Fibroblast of the aortic adventitia (primary cell): Measurements from ENCODE around the gene DPF3. TPM values are rescaled to one million over a fixed set of nuclear protein-coding genes. Genes with fewer than 3 reads are reported as not detected.

Source experiments
- DNase-seq: peaks from one replicate; pipeline ENCODE4 v3.0.0-alpha.2; 2010; ENCODE audit warnings: low read depth
- H3K4me3 ChIP-seq: 2 replicates; pipeline ENCODE4 v1.5.1; 2011; ENCODE audit warnings: low read depth, mild to moderate bottlenecking, control low read depth, low read length, moderate library complexity
- total RNA-seq: library from RNA; depleted of rRNA; stranded (reverse); fragments of >200 nt; gene quantifications from 2 replicates; pipeline ENCODE4 v1.2.3, GENCODE V29; 2012; ENCODE audit warnings: low replicate concordance
- TF ChIP-seq, protein P1 (sequence below): IDR thresholded peaks from 2 replicates; pipeline ENCODE4 v1.5.1; 2011; ENCODE audit warnings: mild to moderate bottlenecking, low read length, control low read depth, inconsistent platforms; ENCODE audit not compliant: insufficient read depth

Gene DPF3
- total RNA-seq, 1 donor, result 16.3 TPM

DNA sequence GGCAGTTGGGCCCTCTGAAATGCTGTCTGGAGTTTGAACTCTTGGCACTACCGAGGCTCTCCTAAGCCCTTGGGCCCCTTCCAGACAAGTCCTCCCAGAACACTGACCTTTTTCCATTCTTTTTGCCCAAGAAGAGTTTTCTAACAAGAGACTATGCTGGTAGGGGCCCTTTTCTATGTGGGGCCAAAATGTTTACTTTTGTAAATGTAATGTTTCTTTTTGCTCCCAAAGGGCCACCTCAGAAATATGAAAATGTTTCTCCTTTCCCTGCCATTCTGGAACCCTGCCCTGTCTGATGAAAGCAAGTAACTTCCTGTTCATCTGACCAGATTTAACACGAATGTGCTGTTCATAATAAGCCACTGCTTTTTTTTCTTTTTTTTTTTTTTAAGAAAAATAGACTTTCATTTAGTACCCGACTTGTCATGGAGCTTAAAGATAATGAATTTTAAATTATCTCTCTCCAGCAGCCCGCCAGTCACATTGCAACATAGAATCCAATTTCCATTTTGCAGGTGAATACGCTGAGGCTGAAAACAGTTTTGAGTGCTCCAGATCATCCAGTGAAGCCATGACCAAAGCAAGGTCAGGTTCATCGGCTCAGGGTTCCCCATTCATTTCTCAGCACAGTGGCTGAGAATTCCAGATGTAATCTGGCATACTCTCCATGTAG, 169.9 kb downstream of the DPF3 start:
- H3K4me3 ChIP-seq, result no peak overlapping the region
- TF ChIP-seq, protein P1, sequence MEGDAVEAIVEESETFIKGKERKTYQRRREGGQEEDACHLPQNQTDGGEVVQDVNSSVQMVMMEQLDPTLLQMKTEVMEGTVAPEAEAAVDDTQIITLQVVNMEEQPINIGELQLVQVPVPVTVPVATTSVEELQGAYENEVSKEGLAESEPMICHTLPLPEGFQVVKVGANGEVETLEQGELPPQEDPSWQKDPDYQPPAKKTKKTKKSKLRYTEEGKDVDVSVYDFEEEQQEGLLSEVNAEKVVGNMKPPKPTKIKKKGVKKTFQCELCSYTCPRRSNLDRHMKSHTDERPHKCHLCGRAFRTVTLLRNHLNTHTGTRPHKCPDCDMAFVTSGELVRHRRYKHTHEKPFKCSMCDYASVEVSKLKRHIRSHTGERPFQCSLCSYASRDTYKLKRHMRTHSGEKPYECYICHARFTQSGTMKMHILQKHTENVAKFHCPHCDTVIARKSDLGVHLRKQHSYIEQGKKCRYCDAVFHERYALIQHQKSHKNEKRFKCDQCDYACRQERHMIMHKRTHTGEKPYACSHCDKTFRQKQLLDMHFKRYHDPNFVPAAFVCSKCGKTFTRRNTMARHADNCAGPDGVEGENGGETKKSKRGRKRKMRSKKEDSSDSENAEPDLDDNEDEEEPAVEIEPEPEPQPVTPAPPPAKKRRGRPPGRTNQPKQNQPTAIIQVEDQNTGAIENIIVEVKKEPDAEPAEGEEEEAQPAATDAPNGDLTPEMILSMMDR, result no peak
- DNase-seq, result peak; percentile 79

DNA sequence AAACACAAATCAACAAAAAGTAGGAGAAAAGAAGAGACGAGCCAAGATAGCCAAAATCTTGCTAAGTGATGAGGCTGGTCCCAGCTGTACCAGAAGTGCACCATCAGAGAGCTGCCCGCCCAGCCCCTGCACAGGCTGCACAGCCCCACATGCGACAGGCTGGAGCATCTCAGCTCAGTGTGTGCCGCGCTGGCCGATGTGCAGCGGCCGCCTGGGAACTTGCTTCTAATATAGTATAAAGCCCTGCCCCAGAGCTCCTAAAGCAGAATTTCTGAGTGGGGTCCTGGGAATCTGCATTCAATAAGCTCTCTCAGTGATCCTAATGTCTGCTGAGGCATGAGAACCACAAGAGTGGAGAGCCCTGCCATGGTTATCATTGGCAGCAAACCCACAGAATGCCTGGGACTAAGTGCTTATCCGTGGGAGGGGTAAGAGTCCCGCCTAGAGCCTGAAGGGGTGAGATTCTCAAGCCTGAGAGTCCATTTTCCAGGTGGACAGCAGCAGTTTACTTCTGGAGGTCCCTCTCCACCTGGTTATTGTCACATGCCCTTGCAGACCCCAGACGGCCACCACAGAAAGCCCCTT, 171.6 kb downstream of the DPF3 start:
- DNase-seq, result no peak
- TF ChIP-seq, protein P1, result no peak
- H3K4me3 ChIP-seq, result no peak overlapping the region

DNA sequence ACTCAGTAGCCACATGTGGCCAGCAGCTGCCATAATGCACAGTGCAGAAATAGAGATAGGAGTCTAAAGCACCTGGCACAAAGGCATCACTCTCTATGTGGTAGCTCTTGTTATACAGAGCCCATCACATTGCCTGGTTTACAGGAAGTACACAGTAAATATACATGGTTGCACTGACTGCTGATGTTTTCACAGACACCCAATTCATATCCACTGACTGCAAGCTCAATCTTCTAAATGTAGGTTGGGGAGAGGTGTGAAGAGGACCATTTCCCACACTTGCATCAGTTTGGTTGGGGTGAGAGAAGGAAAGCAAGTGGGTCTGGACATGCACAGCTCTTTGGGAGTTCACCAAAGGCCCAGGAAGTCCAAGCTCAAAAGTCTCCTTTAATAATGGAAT, 172.8 kb downstream of the DPF3 start:
- no peak for DNase-seq
- no peak overlapping the region for H3K4me3 ChIP-seq
- TF ChIP-seq, protein P1, result no peak

DNA sequence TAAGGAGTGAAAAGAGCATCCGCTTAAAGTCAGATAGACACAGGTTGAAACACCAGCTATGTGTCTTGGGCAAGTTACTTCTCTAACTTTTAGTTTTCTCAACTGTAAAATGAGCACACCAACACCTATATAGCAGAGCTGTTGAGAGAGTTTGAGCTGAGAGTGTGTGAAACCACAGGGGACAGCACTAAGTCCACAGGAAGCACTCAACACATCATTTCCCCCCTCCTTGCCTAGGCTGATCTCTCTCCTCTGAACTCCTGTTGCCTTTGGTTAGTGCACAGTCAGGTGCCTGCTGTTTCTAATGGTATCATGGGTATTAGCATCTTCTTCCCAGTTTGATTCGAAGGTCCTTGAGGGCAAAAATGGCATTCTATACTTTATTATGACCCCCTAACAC, 176.7 kb downstream of the DPF3 start:
- no peak for DNase-seq
- TF ChIP-seq, protein P1, result no peak
- H3K4me3 ChIP-seq, result no peak overlapping the region

DNA sequence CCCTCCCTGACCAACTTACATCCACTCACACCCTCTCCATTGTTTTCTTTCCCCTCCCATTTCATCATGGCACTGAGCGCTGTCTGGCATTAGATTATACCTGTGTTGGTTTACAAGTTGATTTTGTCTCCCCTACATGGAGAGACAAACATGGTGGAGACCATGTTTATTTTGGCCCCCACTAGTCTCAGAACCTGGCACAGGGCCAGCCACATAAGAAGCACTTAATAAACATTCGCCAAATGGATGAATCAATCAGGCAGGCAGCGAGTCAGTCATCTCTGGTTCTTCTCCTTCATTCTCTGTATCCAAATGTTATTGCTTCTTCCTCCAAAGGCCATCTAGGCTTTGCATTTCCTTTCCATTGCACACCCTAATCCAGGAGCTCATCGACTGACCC, 177.4 kb downstream of the DPF3 start:
- TF ChIP-seq, protein P1, result no peak
- DNase-seq, result peak; percentile 23
- no peak overlapping the region for H3K4me3 ChIP-seq

DNA sequence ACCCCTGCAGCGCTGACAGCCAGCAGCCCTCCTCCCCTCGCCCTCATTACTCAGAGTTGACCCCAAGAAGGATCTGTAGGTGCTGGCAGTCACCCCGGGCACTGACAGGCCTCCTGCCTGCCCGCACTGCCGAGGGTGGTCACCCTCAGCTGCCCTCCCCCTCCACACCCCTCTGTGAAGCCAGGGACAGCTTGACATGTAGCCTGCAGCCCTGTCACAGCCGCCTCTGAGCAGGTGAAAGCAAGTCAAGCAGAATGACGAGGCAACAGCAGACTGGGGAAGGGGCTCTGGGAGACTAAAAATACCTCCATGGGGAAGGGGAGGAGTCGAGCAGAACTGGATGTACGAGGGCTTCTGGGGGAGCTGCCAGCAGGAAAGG, 178.1 kb downstream of the DPF3 start:
- no peak overlapping the region for H3K4me3 ChIP-seq
- DNase-seq, result no peak
- TF ChIP-seq, protein P1, result no peak

DNA sequence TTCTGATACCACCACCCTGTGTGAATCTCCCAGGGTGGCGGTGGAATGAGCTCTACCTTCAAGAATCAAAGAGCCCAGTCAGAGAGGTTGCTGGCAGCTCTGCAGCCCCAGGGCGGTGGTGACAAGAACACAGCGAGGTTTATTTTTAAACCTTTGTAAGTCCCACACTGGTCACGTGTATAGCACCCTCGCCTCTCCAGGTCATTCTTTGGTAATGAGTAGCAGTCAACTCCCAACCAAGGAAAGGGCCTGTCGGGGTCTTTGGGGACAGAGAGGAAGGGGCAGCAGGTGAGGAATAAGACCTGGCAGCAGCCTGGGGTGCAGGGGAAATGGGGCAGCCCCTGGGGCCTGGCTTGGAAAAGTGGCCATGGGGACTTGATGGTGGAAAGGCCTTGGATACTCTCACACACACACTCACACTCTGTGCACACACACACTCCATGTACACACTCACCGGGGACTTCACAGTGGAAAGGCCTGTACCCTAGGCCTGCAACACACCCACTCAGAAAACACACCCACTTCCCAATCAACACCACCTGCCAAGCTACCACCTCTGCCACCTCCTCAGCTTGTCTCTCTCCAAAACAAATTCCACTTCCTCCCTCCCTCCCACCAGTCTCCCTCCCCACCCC, 178.6 kb downstream of the DPF3 start:
- H3K4me3 ChIP-seq, result no peak overlapping the region
- TF ChIP-seq, protein P1, result no peak
- no peak for DNase-seq
